Panc1 (cell line): ENCODE measurements around the gene SH3TC1. TPM values are rescaled to one million over a fixed set of nuclear protein-coding genes. Genes with fewer than 3 reads are reported as not detected.

Experiments
- ATAC-seq: fragments of 200-7000 bp; cut with Tn5 transposase; 2 replicates; pipeline ENCODE4 v1.9.1; 2020; ENCODE audit warnings: mild to moderate bottlenecking, moderate library complexity
- BruUV-seq: library from RNA; stranded (reverse); fragments of 400-500 nt; replicated peaks from 2 replicates; lab custom pipeline; 2021; lab: Mats Ljungman, UMichigan
- CTCF ChIA-PET: fragments of 300-600 bp; sonication (Branson Sonifier 250); formaldehyde crosslinking; loops from one replicate; lab custom pipeline; 2022; ENCODE audit warnings: antibody characterized with exemption; lab: Charles Lee
- POLR2A ChIA-PET: fragments of 300-600 bp; sonication (Branson Sonifier 250); formaldehyde crosslinking; loops from one replicate; lab custom pipeline; 2022; ENCODE audit warnings: antibody characterized with exemption; lab: Charles Lee
- DNase-seq: peaks from one replicate; pipeline ENCODE4 v3.0.0-alpha.2; 2010; ENCODE audit warnings: low read depth, low spot score
- H3K27ac ChIP-seq: 2 replicates; pipeline ENCODE4 v1.5.1; 2011; ENCODE audit warnings: mild to moderate bottlenecking, low read length, inconsistent platforms
- H3K27me3 ChIP-seq: fragments of 200-500 bp; sonication (Bioruptor generic); 2 replicates; pipeline ENCODE4 v1.6.0; 2014; ENCODE audit warnings: low read length, inconsistent platforms; ENCODE audit not compliant: control insufficient read depth, insufficient read depth
- H3K36me3 ChIP-seq: fragments of 200-500 bp; sonication (Bioruptor generic); 2 replicates; pipeline ENCODE4 v1.5.1; 2014; ENCODE audit warnings: inconsistent platforms, mild to moderate bottlenecking, low read length, moderate library complexity; ENCODE audit not compliant: control insufficient read depth, insufficient read depth
- H3K4me1 ChIP-seq: 2 replicates; pipeline ENCODE4 v1.5.1; 2011; ENCODE audit warnings: inconsistent platforms, mild to moderate bottlenecking, low read length, moderate library complexity; ENCODE audit not compliant: control insufficient read depth, insufficient read depth
- H3K4me3 ChIP-seq, 2 experiments: 2 replicates each; pipeline ENCODE4 v1.5.1; 2011 to 2012; ENCODE audit warnings: low read depth in 2 of 2, low read length in 2 of 2, mild to moderate bottlenecking in 2 of 2, inconsistent platforms in 1 of 2, moderate library complexity in 1 of 2
- H3K9me3 ChIP-seq: fragments of 200-500 bp; sonication (Bioruptor generic); 2 replicates; pipeline ENCODE4 v1.5.1; 2014; ENCODE audit warnings: low read depth, mild to moderate bottlenecking, inconsistent platforms, low read length, moderate library complexity; ENCODE audit not compliant: control insufficient read depth, insufficient read depth
- POLR2AphosphoS5 ChIP-seq: IDR thresholded peaks from 2 replicates; pipeline ENCODE4 v1.6.1; 2012; ENCODE audit warnings: mild to moderate bottlenecking, low read depth, low read length, moderate library complexity
- SIN3A ChIP-seq: IDR thresholded peaks from 2 replicates; pipeline ENCODE4 v1.6.1; 2012; ENCODE audit warnings: low read depth, mild to moderate bottlenecking, low read length, moderate library complexity, borderline replicate concordance; ENCODE audit not compliant: insufficient read depth
- TCF7L2 ChIP-seq: IDR thresholded peaks from 2 replicates; pipeline ENCODE4 v1.6.1; 2011; ENCODE audit warnings: mild to moderate bottlenecking, low read depth, low read length, inconsistent platforms
- in situ Hi-C: cut with HindIII; loops from 2 replicates; pipeline ENCODE4 v1.10.0; 2016; ENCODE audit warnings: low sequenced_read_pairs, low pct_unique_long_range_greater_than_20kb
- intact Hi-C: fragments of 100-400 bp; cut with micrococcal nuclease; formaldehyde crosslinking; loops from one replicate; pipeline ENCODE4 v1.10.0; 2022; ENCODE audit not compliant: unreplicated experiment
- total RNA-seq: library from RNA; stranded (reverse); gene quantifications from one replicate; pipeline ENCODE4 v1.2.1, GENCODE V29; 2021; ENCODE audit not compliant: unreplicated experiment
- TF ChIP-seq, protein P1 (sequence below): fragments of 450-650 bp; IDR thresholded peaks from 2 replicates; pipeline ENCODE4 v1.5.1; 2017; ENCODE audit warnings: mild to moderate bottlenecking
- TF ChIP-seq, protein P2 (sequence below), 2 experiments: IDR thresholded peaks; 2 replicates each; pipeline ENCODE4 v1.6.1; 2011 to 2012; ENCODE audit warnings: low read depth in 2 of 2, control low read depth in 1 of 2, low read length in 1 of 2, mild to moderate bottlenecking in 1 of 2, moderate library complexity in 1 of 2; ENCODE audit not compliant: insufficient read depth in 1 of 2

The SH3TC1 gene
- total RNA-seq, 1 experiment from 2014 or later = 4.5 TPM

DNA sequence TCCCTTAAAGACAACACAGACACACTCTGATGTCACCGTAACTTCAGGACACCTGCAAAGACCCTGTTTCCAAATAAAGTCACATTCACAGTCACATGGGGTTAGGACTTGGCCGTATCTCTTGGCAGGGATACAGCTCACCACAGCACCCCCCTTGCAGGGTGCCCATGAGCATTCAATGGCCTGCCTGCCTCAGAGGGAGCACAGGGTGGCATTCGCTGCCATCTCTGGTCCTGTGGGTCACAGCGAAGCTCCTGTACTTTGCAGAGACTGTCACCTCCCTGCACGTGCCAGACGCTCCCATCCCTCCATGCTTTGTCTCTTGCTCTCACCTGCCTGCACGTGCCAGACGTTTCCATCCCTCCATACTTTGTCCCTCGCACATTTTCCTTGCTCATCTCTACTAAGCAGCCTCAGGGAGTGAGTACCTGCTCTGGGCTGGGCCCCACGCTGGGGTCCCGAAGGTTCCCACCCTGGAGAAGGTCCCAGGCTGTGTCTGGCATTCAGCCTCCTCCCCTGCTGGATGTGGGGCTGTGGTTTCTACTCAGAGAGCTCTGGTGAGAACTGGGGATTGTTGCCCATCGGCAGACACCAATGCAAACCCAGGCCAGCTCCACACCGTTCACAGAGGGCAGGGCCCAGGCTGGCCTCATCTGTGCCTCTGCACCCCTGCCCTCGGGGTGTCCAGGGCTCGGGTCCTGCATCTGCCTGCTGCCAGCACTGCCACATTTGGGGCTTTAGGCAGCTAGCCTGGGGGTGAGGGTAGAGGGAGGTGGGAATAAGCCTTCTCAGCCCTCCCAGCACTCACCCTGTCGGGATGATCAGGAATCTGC lies 86.3 kb downstream of the SH3TC1 start:
- in situ Hi-C loops (no loop called here), intact Hi-C loops (no loop called here)
- Histone ChIP-seq H3K27me3 (no peaks in the 10 kb centered on the region), H3K9me3 (no peaks in the 10 kb centered on the region), H3K36me3 (no peaks in the 10 kb centered on the region), H3K4me3 (no peak overlapping the region), H3K27ac (no peak overlapping the region), H3K4me1 (no peaks in the 10 kb centered on the region)
- ATAC-seq = no peak
- TF ChIP-seq TCF7L2 = no peak
- no peak for TF ChIP-seq POLR2AphosphoS5
- TF ChIP-seq, protein P1, sequence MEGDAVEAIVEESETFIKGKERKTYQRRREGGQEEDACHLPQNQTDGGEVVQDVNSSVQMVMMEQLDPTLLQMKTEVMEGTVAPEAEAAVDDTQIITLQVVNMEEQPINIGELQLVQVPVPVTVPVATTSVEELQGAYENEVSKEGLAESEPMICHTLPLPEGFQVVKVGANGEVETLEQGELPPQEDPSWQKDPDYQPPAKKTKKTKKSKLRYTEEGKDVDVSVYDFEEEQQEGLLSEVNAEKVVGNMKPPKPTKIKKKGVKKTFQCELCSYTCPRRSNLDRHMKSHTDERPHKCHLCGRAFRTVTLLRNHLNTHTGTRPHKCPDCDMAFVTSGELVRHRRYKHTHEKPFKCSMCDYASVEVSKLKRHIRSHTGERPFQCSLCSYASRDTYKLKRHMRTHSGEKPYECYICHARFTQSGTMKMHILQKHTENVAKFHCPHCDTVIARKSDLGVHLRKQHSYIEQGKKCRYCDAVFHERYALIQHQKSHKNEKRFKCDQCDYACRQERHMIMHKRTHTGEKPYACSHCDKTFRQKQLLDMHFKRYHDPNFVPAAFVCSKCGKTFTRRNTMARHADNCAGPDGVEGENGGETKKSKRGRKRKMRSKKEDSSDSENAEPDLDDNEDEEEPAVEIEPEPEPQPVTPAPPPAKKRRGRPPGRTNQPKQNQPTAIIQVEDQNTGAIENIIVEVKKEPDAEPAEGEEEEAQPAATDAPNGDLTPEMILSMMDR = no peak
- TF ChIP-seq SIN3A = no peak
- TF ChIP-seq, protein P2, sequence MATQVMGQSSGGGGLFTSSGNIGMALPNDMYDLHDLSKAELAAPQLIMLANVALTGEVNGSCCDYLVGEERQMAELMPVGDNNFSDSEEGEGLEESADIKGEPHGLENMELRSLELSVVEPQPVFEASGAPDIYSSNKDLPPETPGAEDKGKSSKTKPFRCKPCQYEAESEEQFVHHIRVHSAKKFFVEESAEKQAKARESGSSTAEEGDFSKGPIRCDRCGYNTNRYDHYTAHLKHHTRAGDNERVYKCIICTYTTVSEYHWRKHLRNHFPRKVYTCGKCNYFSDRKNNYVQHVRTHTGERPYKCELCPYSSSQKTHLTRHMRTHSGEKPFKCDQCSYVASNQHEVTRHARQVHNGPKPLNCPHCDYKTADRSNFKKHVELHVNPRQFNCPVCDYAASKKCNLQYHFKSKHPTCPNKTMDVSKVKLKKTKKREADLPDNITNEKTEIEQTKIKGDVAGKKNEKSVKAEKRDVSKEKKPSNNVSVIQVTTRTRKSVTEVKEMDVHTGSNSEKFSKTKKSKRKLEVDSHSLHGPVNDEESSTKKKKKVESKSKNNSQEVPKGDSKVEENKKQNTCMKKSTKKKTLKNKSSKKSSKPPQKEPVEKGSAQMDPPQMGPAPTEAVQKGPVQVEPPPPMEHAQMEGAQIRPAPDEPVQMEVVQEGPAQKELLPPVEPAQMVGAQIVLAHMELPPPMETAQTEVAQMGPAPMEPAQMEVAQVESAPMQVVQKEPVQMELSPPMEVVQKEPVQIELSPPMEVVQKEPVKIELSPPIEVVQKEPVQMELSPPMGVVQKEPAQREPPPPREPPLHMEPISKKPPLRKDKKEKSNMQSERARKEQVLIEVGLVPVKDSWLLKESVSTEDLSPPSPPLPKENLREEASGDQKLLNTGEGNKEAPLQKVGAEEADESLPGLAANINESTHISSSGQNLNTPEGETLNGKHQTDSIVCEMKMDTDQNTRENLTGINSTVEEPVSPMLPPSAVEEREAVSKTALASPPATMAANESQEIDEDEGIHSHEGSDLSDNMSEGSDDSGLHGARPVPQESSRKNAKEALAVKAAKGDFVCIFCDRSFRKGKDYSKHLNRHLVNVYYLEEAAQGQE (IDR thresholded peaks at IDR 0.05; ENCODE audit: insufficient read depth in 1 of 2, low read depth in 2 of 2, low read length in 1 of 2) = no peak
- ChIA-PET CTCF (no interaction called here), POLR2A (no interaction called here)
- DNase-seq = no peak
- no TSS peak for BruUV-seq

DNA sequence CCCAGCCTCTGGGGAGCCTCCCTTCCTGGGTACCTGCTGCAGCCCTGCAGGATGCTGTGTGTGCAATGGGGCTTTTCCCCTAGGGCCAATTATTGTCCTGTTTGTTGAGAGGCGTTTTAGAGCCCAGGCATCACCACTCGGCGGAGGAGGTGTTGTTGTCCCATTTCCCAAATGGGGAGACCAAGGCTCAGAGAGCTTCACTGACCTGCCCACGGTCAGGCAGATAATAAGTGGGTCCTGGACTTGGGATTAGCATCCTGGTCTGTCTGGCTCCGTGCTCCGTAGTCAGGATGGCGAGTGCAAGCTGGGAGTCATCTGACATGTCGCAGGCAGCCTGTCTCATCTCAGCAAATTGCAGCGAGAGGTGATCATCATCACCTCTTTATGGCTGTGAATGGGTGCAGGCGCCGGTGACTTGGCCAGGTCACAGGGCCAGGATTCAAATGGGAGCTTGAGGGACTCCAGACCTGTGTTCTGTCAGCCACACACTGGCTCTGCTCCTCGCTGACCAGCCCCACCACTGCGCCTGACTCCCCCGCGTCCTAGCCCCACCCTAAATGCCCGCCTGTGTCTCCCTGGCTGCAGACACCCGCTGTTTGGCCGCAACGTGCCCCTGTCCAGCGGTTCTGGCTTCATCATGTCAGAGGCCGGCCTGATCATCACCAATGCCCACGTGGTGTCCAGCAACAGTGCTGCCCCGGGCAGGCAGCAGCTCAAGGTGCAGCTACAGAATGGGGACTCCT lies 87.1 kb downstream of the SH3TC1 start:
- no peak for DNase-seq
- POLR2A ChIA-PET = no interaction called here
- Histone ChIP-seq H3K9me3 (no peaks in the 10 kb centered on the region), H3K4me1 (no peaks in the 10 kb centered on the region), H3K27me3 (no peaks in the 10 kb centered on the region), H3K36me3 (no peaks in the 10 kb centered on the region), H3K4me3 (no peak overlapping the region), H3K27ac (no peak overlapping the region)
- no TSS peak for BruUV-seq
- in situ Hi-C loops = no loop called here
- no peak for TF ChIP-seq POLR2AphosphoS5
- TF ChIP-seq, protein P2 (IDR thresholded peaks at IDR 0.05; ENCODE audit: insufficient read depth in 1 of 2, low read depth in 2 of 2, low read length in 1 of 2) = no peak
- no peak for TF ChIP-seq SIN3A
- TF ChIP-seq, protein P1 = no peak
- intact Hi-C loops = no loop called here
- no peak for ATAC-seq
- CTCF ChIA-PET = no interaction called here
